ENCODE data around the gene EXO5. TPM values are rescaled to one million over a fixed set of nuclear protein-coding genes. Genes with fewer than 3 reads are reported as not detected.

Gene EXO5
- total and polyA plus RNA-seq, 2 of the 4 experiments (the other 2 are of a cell fraction): 7.8 to 11.1 TPM

GRCh38 chr1:40563266-40563665 lies 54.7 kb downstream of the EXO5 start:
- Histone ChIP-seq H2BK15ac (ENCODE audit: low read depth, low read length) (no peak overlapping the region), H3K4me3 (ENCODE audit: insufficient read depth, low read depth, low read length) (no peak overlapping the region), H3K4me1 (ENCODE audit: control insufficient read depth, insufficient read depth, low read length) (no peaks in the 10 kb centered on the region), H3K4me2 (ENCODE audit: low read depth, low read length) (no peak overlapping the region), H3K27ac (ENCODE audit: insufficient read depth, low read length) (no peak overlapping the region), H2AK5ac (ENCODE audit: low read depth, low read length) (no peak overlapping the region), H2BK20ac (ENCODE audit: low read depth, low read length) (no peak overlapping the region), H4K5ac (ENCODE audit: low read depth, low read length) (no peak overlapping the region), H2AK9ac (replicated peaks; ENCODE audit: low read depth, low read length, poor library complexity) (no peak overlapping the region), H3K23ac (ENCODE audit: low read depth, low read length) (no peak overlapping the region), H3K27me3 (ENCODE audit: control insufficient read depth, insufficient read depth, low read length) (no peaks in the 10 kb centered on the region), H2BK120ac (ENCODE audit: low read depth, low read length) (no peak overlapping the region), H3K9me1 (ENCODE audit: insufficient read depth, low read length) (no peaks in the 10 kb centered on the region), H3K9ac (ENCODE audit: low read depth, low read length) (no peak overlapping the region), H3K9me3 (ENCODE audit: control insufficient read depth, insufficient read depth, low read length) (no peaks in the 10 kb centered on the region), H2AFZ (replicated peaks; ENCODE audit: low read length, poor library complexity) (no peak overlapping the region), H3K14ac (replicated peaks; ENCODE audit: low read depth, low read length) (no peak overlapping the region), H3K18ac (ENCODE audit: low read depth, low read length) (no peak overlapping the region), H3K79me1 (ENCODE audit: low read depth in 1 of 2, low read length in 2 of 2) (no peaks in the 10 kb centered on the region), H3K4ac (ENCODE audit: low read depth, low read length) (no peak overlapping the region), H3K36me3 (ENCODE audit: control insufficient read depth, insufficient read depth, low read length) (no peaks in the 10 kb centered on the region), H2BK5ac (ENCODE audit: low read depth, low read length, poor library complexity, severe bottlenecking) (no peak overlapping the region), H4K91ac (ENCODE audit: insufficient read depth, low read depth, low read length) (no peak overlapping the region), H4K20me1 (ENCODE audit: insufficient read depth, low read length) (no peaks in the 10 kb centered on the region), H4K8ac (ENCODE audit: low read depth in 2 of 2, low read length in 2 of 2) (no peak overlapping the region), H3K56ac (ENCODE audit: extremely low read depth, insufficient read depth, low read length) (no peak overlapping the region)
- intact Hi-C loops (cut with micrococcal nuclease) (no loop called here), in situ Hi-C loops (cut with MboI; ENCODE audit: low sequenced_read_pairs) (no loop called here), dilution Hi-C loops (cut with HindIII; ENCODE audit: low sequenced_read_pairs, unreplicated experiment) (no loop called here)
- no CpG with 5 or more reads among the region's 4 CpGs for WGBS, 2 experiments (ENCODE audit: extremely low coverage in 2 of 2, insufficient read length in 1 of 2)
- ATAC-seq (ENCODE audit: low read depth) (no peak), DNase-seq (no peak)
- POLR2A ChIA-PET (ENCODE audit: unreplicated experiment): no interaction called here
- BruUV-seq (replicated peaks): no TSS peak
- TF ChIP-seq MAFK (IDR thresholded peaks at IDR 0.05; ENCODE audit: low read depth, low read length) (no peak), CHD1 (IDR thresholded peaks at IDR 0.05; ENCODE audit: low read depth, low read length) (no peak), RAD21 (IDR thresholded peaks at IDR 0.05; ENCODE audit: low read length) (no peak)
- TF ChIP-seq, protein P1, sequence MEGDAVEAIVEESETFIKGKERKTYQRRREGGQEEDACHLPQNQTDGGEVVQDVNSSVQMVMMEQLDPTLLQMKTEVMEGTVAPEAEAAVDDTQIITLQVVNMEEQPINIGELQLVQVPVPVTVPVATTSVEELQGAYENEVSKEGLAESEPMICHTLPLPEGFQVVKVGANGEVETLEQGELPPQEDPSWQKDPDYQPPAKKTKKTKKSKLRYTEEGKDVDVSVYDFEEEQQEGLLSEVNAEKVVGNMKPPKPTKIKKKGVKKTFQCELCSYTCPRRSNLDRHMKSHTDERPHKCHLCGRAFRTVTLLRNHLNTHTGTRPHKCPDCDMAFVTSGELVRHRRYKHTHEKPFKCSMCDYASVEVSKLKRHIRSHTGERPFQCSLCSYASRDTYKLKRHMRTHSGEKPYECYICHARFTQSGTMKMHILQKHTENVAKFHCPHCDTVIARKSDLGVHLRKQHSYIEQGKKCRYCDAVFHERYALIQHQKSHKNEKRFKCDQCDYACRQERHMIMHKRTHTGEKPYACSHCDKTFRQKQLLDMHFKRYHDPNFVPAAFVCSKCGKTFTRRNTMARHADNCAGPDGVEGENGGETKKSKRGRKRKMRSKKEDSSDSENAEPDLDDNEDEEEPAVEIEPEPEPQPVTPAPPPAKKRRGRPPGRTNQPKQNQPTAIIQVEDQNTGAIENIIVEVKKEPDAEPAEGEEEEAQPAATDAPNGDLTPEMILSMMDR (conservative IDR thresholded peaks at IDR 0.05; ENCODE audit: low read depth, low read length): no peak
- CTCF ChIA-PET: no interaction called here

Measured in IMR-90 (cell line).